Urothelium cell line (cell line): ENCODE data around the gene ATP1A4.

Source experiments
- DNase-seq: peaks from one replicate; pipeline ENCODE4 v3.0.0; 2011; ENCODE audit warnings: low spot score, mixed read lengths
- FAIRE-seq: peaks from 2 replicates; lab custom pipeline; 2011; peaks lifted over from hg19 to GRCh38; lab: Jason Lieb, UNC

The ATP1A4 gene

GRCh38 chr1:160224606-160225005 is 73.2 kb downstream of the ATP1A4 start:
- DNase-seq (no peak), FAIRE-seq (no peak)

DNA sequence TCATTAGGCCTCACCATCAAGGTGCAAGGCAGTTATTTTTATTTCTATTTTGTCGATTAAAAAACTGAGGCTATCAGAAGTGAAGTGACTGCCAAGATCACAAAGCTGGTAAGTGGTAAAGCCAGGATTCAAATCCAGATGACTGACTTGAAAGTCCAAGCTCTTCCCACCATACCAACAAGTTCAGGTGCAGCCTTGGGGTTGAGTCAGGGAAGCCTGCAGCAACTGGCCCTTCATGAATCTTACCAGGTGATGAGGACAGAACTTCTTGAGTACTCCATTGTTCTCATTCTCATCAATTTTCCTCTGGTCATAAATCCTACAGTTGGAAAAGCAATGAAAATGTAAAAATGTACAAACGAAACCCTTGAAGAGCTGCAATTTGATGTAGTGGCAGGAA is 73.9 kb downstream of the ATP1A4 start:
- no peak for FAIRE-seq

DNA sequence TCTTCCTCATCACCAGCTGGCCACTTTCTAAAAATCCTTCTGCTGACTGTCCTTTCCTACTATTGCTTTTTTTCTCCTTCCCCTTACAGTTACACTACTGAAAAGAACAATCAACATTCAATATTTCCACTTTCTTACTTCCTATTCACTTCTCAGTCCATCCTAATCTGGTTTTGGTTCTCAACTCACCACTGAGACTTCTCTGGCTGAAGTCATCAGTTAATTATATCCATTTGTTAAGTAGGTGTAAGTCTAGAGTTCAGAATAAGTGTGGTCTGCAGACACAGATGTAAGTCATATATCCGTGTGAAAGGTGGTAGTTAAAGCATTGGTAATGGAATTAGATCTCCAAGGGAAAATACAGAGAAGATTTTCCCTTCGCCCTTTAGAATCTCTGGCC is 75.2 kb downstream of the ATP1A4 start:
- FAIRE-seq (no peak), DNase-seq (no peak)

More for the DNA sequence above, 73.9 kb downstream of the ATP1A4 start:
- no peak for DNase-seq

DNA sequence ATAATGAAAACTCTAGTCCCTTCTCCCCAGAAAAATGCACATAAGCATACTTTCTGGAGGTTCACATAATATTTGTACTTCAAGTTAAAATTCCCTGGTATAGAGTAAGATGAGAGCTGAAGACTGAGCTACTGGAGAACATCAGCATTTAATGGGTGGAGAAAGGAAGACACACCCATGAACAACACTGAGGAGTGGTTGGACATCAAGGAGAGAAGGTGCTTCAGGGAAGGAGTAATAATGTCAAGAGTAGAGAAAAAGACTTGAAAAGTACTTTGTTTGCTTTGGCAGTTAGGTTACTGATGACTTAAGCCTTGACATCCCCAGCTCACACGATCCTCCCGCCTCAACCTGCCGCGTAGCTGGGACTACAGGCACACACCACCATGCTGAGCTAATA is 75.6 kb downstream of the ATP1A4 start:
- FAIRE-seq (no peak), DNase-seq (no peak)

DNA sequence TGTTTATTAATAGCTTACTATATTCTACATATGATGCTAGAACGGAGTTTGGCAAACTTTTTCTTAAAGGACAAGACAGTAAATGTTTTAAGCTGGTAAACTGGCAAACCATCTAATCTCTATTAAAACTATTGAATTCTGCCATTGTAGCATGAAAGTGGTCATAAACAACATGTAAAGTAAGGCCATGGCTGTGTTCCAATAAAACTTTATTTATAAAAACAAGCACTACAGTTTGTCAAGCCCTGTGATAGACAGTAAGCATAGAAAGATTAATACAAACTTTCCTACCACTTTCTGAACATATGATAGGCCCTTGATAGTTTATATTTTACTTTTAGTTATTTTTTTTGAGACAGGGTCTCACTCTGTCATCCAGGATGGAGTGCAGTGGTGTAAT is 76.2 kb downstream of the ATP1A4 start:
- no peak for FAIRE-seq
- no peak for DNase-seq

DNA sequence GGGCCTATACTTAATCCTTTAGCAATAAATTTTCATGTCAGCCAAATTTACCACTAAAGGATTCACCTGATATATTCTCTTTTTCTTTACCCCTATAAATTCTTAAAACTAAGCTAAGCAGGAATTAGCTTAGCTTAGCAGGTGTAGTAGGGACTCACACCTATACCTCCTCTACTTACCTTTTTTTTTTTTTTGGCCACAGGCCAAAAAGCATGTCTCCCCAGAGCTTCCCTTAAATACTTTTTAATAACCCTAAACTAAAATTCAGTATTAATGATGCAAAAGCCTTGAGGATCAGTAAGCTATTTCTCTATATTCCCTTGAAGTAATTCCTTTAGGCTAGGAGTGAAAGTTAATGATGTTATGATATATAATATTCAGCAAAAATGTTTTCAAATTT is 77.0 kb downstream of the ATP1A4 start:
- FAIRE-seq (no peak), DNase-seq (no peak)

- FAIRE-seq (no peak), DNase-seq (no peak)
Observed at GRCh38 chr1:160232911-160233310, 81.5 kb downstream of the ATP1A4 start.
